ENCODE measurements around the gene DDX52. TPM values are rescaled to one million over a fixed set of nuclear protein-coding genes. Genes with fewer than 3 reads are reported as not detected.

DDX52 gene
- polyA plus RNA-seq, 6 donors from 2014 or later: 5.5 to 16.9 (median 12.3) TPM

- no peak for ATAC-seq (ENCODE audit: low read depth in 2 of 2)
- Mint-ChIP-seq H3K9me3 (peaks cover 0 to 3% (median 0%) of the 10 kb centered on the region in 7 donors), H3K27ac (no peak overlapping the region), H3K4me3 (no peak overlapping the region), H3K36me3 (peaks cover 22 to 29% of the 10 kb centered on the region in 2 donors), H3K27me3 (no peaks in the 10 kb centered on the region), H3K4me1 (peaks cover 0 to 5% (median 0%) of the 10 kb centered on the region in 3 donors)
- DNase-seq: no peak
Measured at GRCh38 chr17:37562016-37562745, 81.1 kb downstream of the DDX52 start.

Other genes starting within 250 kb of the DDX52 start
- gene ACACA, start 236.6 kb downstream of the DDX52 start, polyA plus RNA-seq (ENCODE audit: low read depth in 6 of 6): 10 to 100 TPM in 2 of 6 donors, 1 to 10 TPM in 4; 4.7 to 12.7 (median 7.7) TPM
- gene TADA2A, start 236.6 kb downstream of the DDX52 start, polyA plus RNA-seq (ENCODE audit: low read depth in 6 of 6): 10 to 100 TPM in 2 of 6 donors, 1 to 10 TPM in 4; 4.3 to 16.3 (median 6.2) TPM
- 1 to 10 TPM; 3.4 to 8.0 (median 5.4) TPM for gene DUSP14, start 153.6 kb downstream of the DDX52 start, polyA plus RNA-seq (ENCODE audit: low read depth in 6 of 6)
- 10 to 100 TPM; 16.0 to 82.3 (median 58.0) TPM for gene SYNRG, start 34.0 kb downstream of the DDX52 start, polyA plus RNA-seq (ENCODE audit: low read depth in 6 of 6)
- under 1 TPM in 1 of 6 donors, not detected in 5; 0.09 TPM for gene HNF1B, start 101.6 kb upstream of the DDX52 start, polyA plus RNA-seq (ENCODE audit: low read depth in 6 of 6)